K562 (cell line): ENCODE results near the gene ASB6. TPM values are rescaled to one million over a fixed set of nuclear protein-coding genes. Genes with fewer than 3 reads are reported as not detected.

Source experiments
- ATAC-seq: fragments of 200-7000 bp; cut with Tn5 transposase; 3 replicates; pipeline ENCODE4 v1.9.1; 2020; ENCODE audit warnings: moderate library complexity
- BruUV-seq: library from RNA; stranded (reverse); fragments of 400-500 nt; replicated peaks from 2 replicates; lab custom pipeline; 2021; lab: Mats Ljungman, UMichigan
- CTCF ChIA-PET: fragments of 300-600 bp; formaldehyde crosslinking; extraction: SDS; loops from one replicate; lab custom pipeline; 2021; ENCODE audit warnings: low intra/inter-chr PET ratio; lab: Yijun Ruan, JAX
- POLR2A ChIA-PET: fragments of 300-600, 350-650 bp; sonication (Branson Sonifier 250); formaldehyde crosslinking; extraction: SDS; loops from one replicate; lab custom pipeline; 2021; ENCODE audit warnings: antibody characterized with exemption, inconsistent platforms; lab: Yijun Ruan, JAX
- DNase-seq, 4 experiments: peaks; one replicate each; pipeline versions ENCODE4 v3.0.0 to v3.0.0-alpha.2; 2011 to 2018; ENCODE audit warnings: low spot score in 3 of 4, mixed read lengths in 3 of 4; ENCODE audit errors: extremely low read depth in 1 of 4
- FAIRE-seq: peaks from 2 replicates; lab custom pipeline; 2011; peaks lifted over from hg19 to GRCh38; lab: Jason Lieb, UNC
- H2AFZ ChIP-seq: 2 replicates; pipeline ENCODE4 v1.6.0; 2011; ENCODE audit warnings: low read depth, low read length, control low read depth, inconsistent platforms
- H3K27ac ChIP-seq: fragments of 200-600 bp; 3 replicates; pipeline ENCODE4 v1.8.0; 2011; ENCODE audit warnings: low read depth, mild to moderate bottlenecking, control low read depth, inconsistent platforms, low read length, moderate library complexity, mixed read lengths; ENCODE audit errors: extremely low read depth
- H3K27me3 ChIP-seq, 2 experiments: fragments of 300-600 bp in 1 of 2; 2 replicates in 1 of 2; 3 replicates in 1 of 2; pipeline versions ENCODE4 v1.6.0 to v1.8.0; 2011; ENCODE audit warnings: inconsistent platforms in 2 of 2, low read length in 2 of 2, mild to moderate bottlenecking in 1 of 2, mixed read lengths in 1 of 2, moderate library complexity in 1 of 2; ENCODE audit not compliant: control insufficient read depth in 2 of 2, insufficient read depth in 2 of 2
- H3K36me3 ChIP-seq: fragments of 300-600 bp; 3 replicates; pipeline ENCODE4 v1.8.0; 2011; ENCODE audit warnings: mild to moderate bottlenecking, low read length, inconsistent platforms; ENCODE audit not compliant: control insufficient read depth, insufficient read depth
- H3K4me1 ChIP-seq, 2 experiments: fragments of 200-600 bp in 1 of 2; replicated peaks in 1 of 2; 2 replicates in 1 of 2; 3 replicates in 1 of 2; pipeline versions ENCODE4 v1.5.1 to v1.8.0; 2011; ENCODE audit warnings: inconsistent platforms in 2 of 2, low read length in 2 of 2, mild to moderate bottlenecking in 1 of 2, mixed read lengths in 1 of 2, moderate library complexity in 1 of 2; ENCODE audit not compliant: control insufficient read depth in 2 of 2, insufficient read depth in 2 of 2
- H3K4me2 ChIP-seq: 2 replicates; pipeline ENCODE4 v1.6.1; 2011; ENCODE audit warnings: low read length, control low read depth, inconsistent platforms, mixed read lengths; ENCODE audit not compliant: insufficient read depth
- H3K4me3 ChIP-seq: fragments of 200-600 bp; sonication (generic), shearing (Covaris generic); 2 replicates; pipeline ENCODE4 v1.5.1; 2016; ENCODE audit warnings: control low read depth, inconsistent platforms
- H3K79me2 ChIP-seq: fragments of 200-600 bp; 3 replicates; pipeline ENCODE4 v1.8.0; 2011; ENCODE audit warnings: low read length, inconsistent platforms; ENCODE audit not compliant: control insufficient read depth, insufficient read depth
- H3K9ac ChIP-seq, 2 experiments: 2 replicates each; pipeline versions ENCODE4 v1.6.0 to v1.6.1; 2011; ENCODE audit warnings: low read depth in 2 of 2, low read length in 2 of 2, control low read depth in 1 of 2, inconsistent platforms in 1 of 2, mild to moderate bottlenecking in 1 of 2, mixed read lengths in 1 of 2; ENCODE audit not compliant: insufficient read depth in 1 of 2
- H3K9me1 ChIP-seq: one replicate; pipeline ENCODE4 v1.6.0; 2011; ENCODE audit warnings: inconsistent platforms, mild to moderate bottlenecking, low read length, moderate library complexity; ENCODE audit not compliant: control insufficient read depth, insufficient read depth
- H3K9me3 ChIP-seq: replicated peaks from 2 replicates; pipeline ENCODE4 v1.5.1; 2011; ENCODE audit warnings: low read depth, low read length, inconsistent platforms; ENCODE audit not compliant: control insufficient read depth, insufficient read depth
- H4K20me1 ChIP-seq: replicated peaks from 2 replicates; pipeline ENCODE4 v1.6.1; 2011; ENCODE audit warnings: low read length, inconsistent platforms, mixed read lengths; ENCODE audit not compliant: control insufficient read depth, insufficient read depth
- C11orf30 ChIP-seq: fragments of 450-650 bp; IDR thresholded peaks from 2 replicates; pipeline ENCODE4 v1.6.1; 2016; ENCODE audit warnings: low read depth, mild to moderate bottlenecking
- CHD1 ChIP-seq: fragments of 200-600 bp; sonication (generic); IDR thresholded peaks from one replicate; pipeline ENCODE4 v1.6.1; 2012; ENCODE audit warnings: mild to moderate bottlenecking, moderate library complexity, low read length, inconsistent platforms
- ZNF217 ChIP-seq: sonication (generic); formaldehyde crosslinking; IDR thresholded peaks from 2 replicates; pipeline ENCODE4 v1.8.0; 2022; ENCODE audit warnings: mild to moderate bottlenecking, missing genetic modification reagents
- ZNF41 ChIP-seq: fragments of 250-450 bp; sonication (Bioruptor Pico); conservative IDR thresholded peaks from 2 replicates; pipeline ENCODE4 v1.4.0; 2020; ENCODE audit warnings: mild to moderate bottlenecking
- WGBS: fragments of 100-300 bp; shearing (Covaris generic); methylation state at CpG from one replicate; pipeline ENCODE4 v1.1.6; 2016; ENCODE audit warnings: low coverage, mixed read lengths; ENCODE audit not compliant: insufficient coverage; ENCODE audit errors: missing lambda C conversion rate; 5-methylcytosine and 5-hydroxymethylcytosine counted together
- in situ Hi-C: fragments of 300-500 bp; cut with MboI; formaldehyde crosslinking; loops from 4 replicates; pipeline ENCODE4 v1.15.0; 2018; ENCODE audit warnings: inconsistent platforms, mixed read lengths
- intact Hi-C: fragments of 100-400 bp; cut with micrococcal nuclease; formaldehyde crosslinking; loops from 2 replicates; pipeline ENCODE4 v1.14.2; 2022
- polyA plus RNA-seq, 8 experiments: library from polyadenylated mRNA; depleted of rRNA in 4 of 8; stranded (reverse) in 5 of 8; unstranded in 3 of 8; fragments of >200 nt; fragmentation: Nextera tagmentation in 2 of 8; fragmentation: Illumina TruSeq in 1 of 8; extraction: Ambion mirVana in 2 of 8; extraction: Trizol in 1 of 8; gene quantifications; 2 replicates each; pipeline versions ENCODE4 v1.2.1 to v1.2.3, GENCODE V29; 2011 to 2014; ENCODE audit warnings: inconsistent platforms in 1 of 8, missing spikeins in 1 of 8
- total RNA-seq, 7 experiments: library from RNA; depleted of rRNA in 6 of 7; stranded (reverse); fragments of >200 nt in 6 of 7; fragmentation: Illumina TruSeq in 2 of 7; extraction: Trizol in 2 of 7; gene quantifications; 2 replicates each; pipeline versions ENCODE4 v1.2.1 to v1.2.3, GENCODE V29; 2011 to 2021; ENCODE audit warnings: low replicate concordance in 1 of 7
- TF ChIP-seq, protein P1 (sequence below): fragments of 450-650 bp; IDR thresholded peaks from 2 replicates; pipeline ENCODE4 v1.6.1; 2018; ENCODE audit not compliant: partially characterized antibody

Gene ASB6
- total and polyA plus RNA-seq, 9 of the 15 experiments (the other 6 are each of a cell fraction or from before 2014, with no cell fraction given): 0.92 to 17.8 (median 11.3) TPM

DNA sequence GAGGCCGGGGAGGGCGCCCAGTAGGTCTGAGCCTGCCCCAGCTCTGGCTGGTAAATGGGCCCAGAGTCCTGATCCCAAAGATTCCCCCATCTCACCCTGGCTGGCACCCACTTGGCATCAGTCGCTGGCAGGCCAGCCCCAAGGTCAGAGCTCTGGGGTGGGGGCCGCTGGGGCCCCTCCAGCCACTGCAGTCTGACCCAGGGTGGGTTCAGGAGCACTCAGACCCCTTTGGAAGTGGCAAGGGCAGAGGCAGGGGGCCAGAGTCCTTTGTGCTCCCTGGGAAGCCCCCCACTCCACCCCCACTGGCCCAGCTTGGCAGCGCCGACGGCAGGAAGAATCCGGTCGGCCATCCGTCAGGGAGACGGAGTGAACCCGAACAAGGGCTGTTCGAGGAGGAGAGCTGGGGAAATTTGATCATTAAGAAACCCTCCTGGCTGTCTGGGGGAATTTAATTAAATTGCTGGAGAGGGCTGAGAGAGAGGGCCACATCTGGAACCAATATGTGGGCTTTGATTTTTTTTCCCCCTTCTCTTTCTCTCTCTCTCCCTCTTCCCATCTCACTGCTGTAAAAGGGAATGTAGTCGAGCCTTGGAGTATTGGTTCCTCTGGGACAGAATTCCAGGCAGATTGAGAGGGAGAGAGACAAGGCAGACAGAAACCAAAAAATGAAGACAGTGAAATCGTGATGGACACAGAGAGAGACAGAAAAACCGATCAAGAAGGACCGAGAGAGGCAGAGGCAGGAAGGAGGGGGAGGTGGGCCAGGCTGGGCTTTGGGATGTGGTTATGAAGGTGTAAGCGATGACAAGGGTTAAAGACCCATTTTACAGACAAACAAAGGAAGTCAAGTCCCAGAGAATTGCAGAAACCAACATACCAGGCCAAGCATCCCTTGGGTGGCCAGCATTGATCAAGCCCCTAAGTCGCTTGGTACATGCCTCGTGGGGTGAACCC lies 8.1 kb upstream of the ASB6 start:
- DNase-seq: no peak
- H3K36me3 ChIP-seq: no peaks in the 10 kb centered on the region
- no TSS peak for BruUV-seq
- POLR2A ChIA-PET: no interaction called here
- TF ChIP-seq C11orf30 (no peak), ZNF217 (CRISPR knock-in tag) (no peak), ZNF41 (CRISPR knock-in tag) (no peak), CHD1 (no peak)
- TF ChIP-seq, protein P1, sequence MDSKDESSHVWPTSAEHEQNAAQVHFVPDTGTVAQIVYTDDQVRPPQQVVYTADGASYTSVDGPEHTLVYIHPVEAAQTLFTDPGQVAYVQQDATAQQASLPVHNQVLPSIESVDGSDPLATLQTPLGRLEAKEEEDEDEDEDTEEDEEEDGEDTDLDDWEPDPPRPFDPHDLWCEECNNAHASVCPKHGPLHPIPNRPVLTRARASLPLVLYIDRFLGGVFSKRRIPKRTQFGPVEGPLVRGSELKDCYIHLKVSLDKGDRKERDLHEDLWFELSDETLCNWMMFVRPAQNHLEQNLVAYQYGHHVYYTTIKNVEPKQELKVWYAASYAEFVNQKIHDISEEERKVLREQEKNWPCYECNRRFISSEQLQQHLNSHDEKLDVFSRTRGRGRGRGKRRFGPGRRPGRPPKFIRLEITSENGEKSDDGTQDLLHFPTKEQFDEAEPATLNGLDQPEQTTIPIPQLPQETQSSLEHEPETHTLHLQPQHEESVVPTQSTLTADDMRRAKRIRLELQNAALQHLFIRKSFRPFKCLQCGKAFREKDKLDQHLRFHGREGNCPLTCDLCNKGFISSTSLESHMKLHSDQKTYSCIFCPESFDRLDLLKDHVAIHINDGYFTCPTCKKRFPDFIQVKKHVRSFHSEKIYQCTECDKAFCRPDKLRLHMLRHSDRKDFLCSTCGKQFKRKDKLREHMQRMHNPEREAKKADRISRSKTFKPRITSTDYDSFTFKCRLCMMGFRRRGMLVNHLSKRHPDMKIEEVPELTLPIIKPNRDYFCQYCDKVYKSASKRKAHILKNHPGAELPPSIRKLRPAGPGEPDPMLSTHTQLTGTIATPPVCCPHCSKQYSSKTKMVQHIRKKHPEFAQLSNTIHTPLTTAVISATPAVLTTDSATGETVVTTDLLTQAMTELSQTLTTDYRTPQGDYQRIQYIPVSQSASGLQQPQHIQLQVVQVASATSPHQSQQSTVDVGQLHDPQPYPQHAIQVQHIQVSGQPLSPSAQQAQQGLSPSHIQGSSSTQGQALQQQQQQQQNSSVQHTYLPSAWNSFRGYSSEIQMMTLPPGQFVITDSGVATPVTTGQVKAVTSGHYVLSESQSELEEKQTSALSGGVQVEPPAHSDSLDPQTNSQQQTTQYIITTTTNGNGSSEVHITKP: peak; percentile 58
- no peak overlapping the region for H3K4me3 ChIP-seq
- H3K9me1 ChIP-seq: no peaks in the 10 kb centered on the region
- peak overlapping the region in 1 of 2 experiments; percentile 15; a peak in 1 of 4 replicates for H3K9ac ChIP-seq
- no peak overlapping the region for H2AFZ ChIP-seq
- CTCF ChIA-PET: no interaction called here
- peaks cover 8 to 24% of the 10 kb centered on the region in 2 experiments; a peak in 4 of 5 replicates for H3K27me3 ChIP-seq
- in situ Hi-C loops: loop anchor here (25.0 kb wide), 1 partner anchor 687 kb away; no protein-coding TSS in a partner anchor
- no peak for ATAC-seq
- intact Hi-C loops: loop anchor here (10.0 kb wide), 1 partner anchor 235 kb away; no protein-coding TSS in a partner anchor
- 21% methylated on average over 14 of the region's 20 CpGs for WGBS
- peaks cover 0 to 27% of the 10 kb centered on the region in 2 experiments; a peak in 3 of 5 replicates for H3K4me1 ChIP-seq
- no peaks in the 10 kb centered on the region for H3K9me3 ChIP-seq
- H3K27ac ChIP-seq: no peak overlapping the region
- H3K79me2 ChIP-seq: no peaks in the 10 kb centered on the region
- H4K20me1 ChIP-seq: no peaks in the 10 kb centered on the region
- no peak overlapping the region for H3K4me2 ChIP-seq
- FAIRE-seq: no peak
